ENCODE data around the gene GPC6.

- TF ChIP-seq, protein P1, sequence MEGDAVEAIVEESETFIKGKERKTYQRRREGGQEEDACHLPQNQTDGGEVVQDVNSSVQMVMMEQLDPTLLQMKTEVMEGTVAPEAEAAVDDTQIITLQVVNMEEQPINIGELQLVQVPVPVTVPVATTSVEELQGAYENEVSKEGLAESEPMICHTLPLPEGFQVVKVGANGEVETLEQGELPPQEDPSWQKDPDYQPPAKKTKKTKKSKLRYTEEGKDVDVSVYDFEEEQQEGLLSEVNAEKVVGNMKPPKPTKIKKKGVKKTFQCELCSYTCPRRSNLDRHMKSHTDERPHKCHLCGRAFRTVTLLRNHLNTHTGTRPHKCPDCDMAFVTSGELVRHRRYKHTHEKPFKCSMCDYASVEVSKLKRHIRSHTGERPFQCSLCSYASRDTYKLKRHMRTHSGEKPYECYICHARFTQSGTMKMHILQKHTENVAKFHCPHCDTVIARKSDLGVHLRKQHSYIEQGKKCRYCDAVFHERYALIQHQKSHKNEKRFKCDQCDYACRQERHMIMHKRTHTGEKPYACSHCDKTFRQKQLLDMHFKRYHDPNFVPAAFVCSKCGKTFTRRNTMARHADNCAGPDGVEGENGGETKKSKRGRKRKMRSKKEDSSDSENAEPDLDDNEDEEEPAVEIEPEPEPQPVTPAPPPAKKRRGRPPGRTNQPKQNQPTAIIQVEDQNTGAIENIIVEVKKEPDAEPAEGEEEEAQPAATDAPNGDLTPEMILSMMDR (IDR thresholded peaks at IDR 0.05; ENCODE audit: low read depth, low read length, missing input control) = no peak
- no peak for TF ChIP-seq RXRA (IDR thresholded peaks at IDR 0.05)
- TF ChIP-seq, protein P2, sequence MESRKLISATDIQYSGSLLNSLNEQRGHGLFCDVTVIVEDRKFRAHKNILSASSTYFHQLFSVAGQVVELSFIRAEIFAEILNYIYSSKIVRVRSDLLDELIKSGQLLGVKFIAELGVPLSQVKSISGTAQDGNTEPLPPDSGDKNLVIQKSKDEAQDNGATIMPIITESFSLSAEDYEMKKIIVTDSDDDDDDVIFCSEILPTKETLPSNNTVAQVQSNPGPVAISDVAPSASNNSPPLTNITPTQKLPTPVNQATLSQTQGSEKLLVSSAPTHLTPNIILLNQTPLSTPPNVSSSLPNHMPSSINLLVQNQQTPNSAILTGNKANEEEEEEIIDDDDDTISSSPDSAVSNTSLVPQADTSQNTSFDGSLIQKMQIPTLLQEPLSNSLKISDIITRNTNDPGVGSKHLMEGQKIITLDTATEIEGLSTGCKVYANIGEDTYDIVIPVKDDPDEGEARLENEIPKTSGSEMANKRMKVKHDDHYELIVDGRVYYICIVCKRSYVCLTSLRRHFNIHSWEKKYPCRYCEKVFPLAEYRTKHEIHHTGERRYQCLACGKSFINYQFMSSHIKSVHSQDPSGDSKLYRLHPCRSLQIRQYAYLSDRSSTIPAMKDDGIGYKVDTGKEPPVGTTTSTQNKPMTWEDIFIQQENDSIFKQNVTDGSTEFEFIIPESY (IDR thresholded peaks at IDR 0.05) = no peak
- TF ChIP-seq, protein P3, sequence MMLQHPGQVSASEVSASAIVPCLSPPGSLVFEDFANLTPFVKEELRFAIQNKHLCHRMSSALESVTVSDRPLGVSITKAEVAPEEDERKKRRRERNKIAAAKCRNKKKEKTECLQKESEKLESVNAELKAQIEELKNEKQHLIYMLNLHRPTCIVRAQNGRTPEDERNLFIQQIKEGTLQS (IDR thresholded peaks at IDR 0.05) = no peak
- no peak for TF ChIP-seq GABPA (IDR thresholded peaks at IDR 0.05 in 1 of 2, conservative IDR thresholded peaks at IDR 0.05 in 1 of 2)
- TF ChIP-seq HNF4G (IDR thresholded peaks at IDR 0.05) = no peak
- no peak for TF ChIP-seq REST (IDR thresholded peaks at IDR 0.05)
- TF ChIP-seq SP1 (IDR thresholded peaks at IDR 0.05) = no peak
- no peak for TF ChIP-seq YY1 (IDR thresholded peaks at IDR 0.05)
Measured at GRCh38 chr13:93862259-93862658, 635.7 kb downstream of the GPC6 start.

Measured in liver (tissue), 3 donors.